Muscle of leg (tissue), 11 donors: ENCODE results near the gene CHSY3. TPM values are rescaled to one million over a fixed set of nuclear protein-coding genes. Genes with fewer than 3 reads are reported as not detected.
A peak's percentile ranks its signal among the peaks of the same experiment; 100 is the strongest.

Source experiments
- DNase-seq: peaks from one replicate; pipeline ENCODE4 v3.0.0; 2013
- H3K27ac ChIP-seq: one replicate; pipeline ENCODE4 v1.5.1; 2013; ENCODE audit warnings: mild to moderate bottlenecking, low read length, control low read depth
- H3K27me3 ChIP-seq: one replicate; pipeline ENCODE4 v1.6.1; 2013; ENCODE audit warnings: low read length; ENCODE audit not compliant: control insufficient read depth, insufficient read depth
- H3K36me3 ChIP-seq: one replicate; pipeline ENCODE4 v1.6.1; 2013; ENCODE audit warnings: low read length; ENCODE audit not compliant: control insufficient read depth, insufficient read depth
- H3K4me1 ChIP-seq: one replicate; pipeline ENCODE4 v1.6.1; 2013; ENCODE audit warnings: low read length; ENCODE audit not compliant: control insufficient read depth, insufficient read depth
- H3K4me3 ChIP-seq: one replicate; pipeline ENCODE4 v1.5.1; 2013; ENCODE audit warnings: low read length, control low read depth
- H3K9me3 ChIP-seq: replicated peaks from 2 replicates; pipeline ENCODE4 v1.6.1; 2013; ENCODE audit warnings: low read depth, low read length; ENCODE audit not compliant: control insufficient read depth
- WGBS: methylation state at CpG from one replicate; pipeline ENCODE4 v1.1.5; 2013; ENCODE audit warnings: missing lambda C conversion rate; ENCODE audit not compliant: insufficient coverage; 5-methylcytosine and 5-hydroxymethylcytosine counted together
- polyA plus RNA-seq, 8 donors: library from polyadenylated mRNA; unstranded; fragments of 120-200 nt; gene quantifications; one replicate each; pipeline versions ENCODE4 v1.2.1 to v1.2.3, GENCODE V29; 2013; ENCODE audit warnings: inconsistent platforms in 1 of 8, low replicate concordance in 1 of 8; ENCODE audit not compliant: insufficient read length in 8 of 8, insufficient read depth in 1 of 8
- total RNA-seq: library from RNA; stranded (reverse); fragments of 120-200 nt; gene quantifications from one replicate; pipeline ENCODE4 v1.2.4, GENCODE V29; 2013

The CHSY3 gene
- total and polyA plus RNA-seq, 9 donors = 4.5 to 9.3 (median 6.3) TPM

GRCh38 chr5:130068988-130069387 lies 164.7 kb downstream of the CHSY3 start:
- no peak for DNase-seq
- H3K4me1 ChIP-seq = no peaks in the 10 kb centered on the region
- H3K9me3 ChIP-seq = no peaks in the 10 kb centered on the region
- H3K4me3 ChIP-seq = no peak overlapping the region
- no peaks in the 10 kb centered on the region for H3K27me3 ChIP-seq
- WGBS = no CpG with 5 or more reads among the region's 1 CpG
- H3K27ac ChIP-seq = no peak overlapping the region
- H3K36me3 ChIP-seq = no peaks in the 10 kb centered on the region

- Histone ChIP-seq H3K36me3 (no peaks in the 10 kb centered on the region), H3K27me3 (no peaks in the 10 kb centered on the region), H3K9me3 (no peaks in the 10 kb centered on the region), H3K27ac (no peak overlapping the region), H3K4me3 (no peak overlapping the region), H3K4me1 (no peaks in the 10 kb centered on the region)
- DNase-seq = no peak
- no CpG with 5 or more reads among the region's 3 CpGs for WGBS
Observed at GRCh38 chr5:130074820-130075219, 170.6 kb downstream of the CHSY3 start.

GRCh38 chr5:130077007-130077406 lies 172.7 kb downstream of the CHSY3 start:
- H3K36me3 ChIP-seq = no peaks in the 10 kb centered on the region
- no peaks in the 10 kb centered on the region for H3K27me3 ChIP-seq
- no peak overlapping the region for H3K27ac ChIP-seq
- no peak for DNase-seq
- H3K4me1 ChIP-seq = no peaks in the 10 kb centered on the region
- no peaks in the 10 kb centered on the region for H3K9me3 ChIP-seq
- WGBS = no CpG with 5 or more reads among the region's 2 CpGs
- no peak overlapping the region for H3K4me3 ChIP-seq

GRCh38 chr5:130078661-130079060 lies 174.4 kb downstream of the CHSY3 start:
- no peaks in the 10 kb centered on the region for H3K4me1 ChIP-seq
- H3K27ac ChIP-seq = no peak overlapping the region
- no peaks in the 10 kb centered on the region for H3K27me3 ChIP-seq
- no peaks in the 10 kb centered on the region for H3K36me3 ChIP-seq
- peak; percentile 12 for DNase-seq
- no CpG with 5 or more reads among the region's 3 CpGs for WGBS
- H3K4me3 ChIP-seq = no peak overlapping the region
- no peaks in the 10 kb centered on the region for H3K9me3 ChIP-seq

- WGBS = 60% methylated on average over 1 of the region's 8 CpGs
- Histone ChIP-seq H3K27ac (no peak overlapping the region), H3K4me1 (no peaks in the 10 kb centered on the region), H3K4me3 (no peak overlapping the region), H3K9me3 (peaks cover 3% of the 10 kb centered on the region), H3K27me3 (no peaks in the 10 kb centered on the region), H3K36me3 (no peaks in the 10 kb centered on the region)
- peak; percentile 31 for DNase-seq
Observed at GRCh38 chr5:130090569-130091270, 186.5 kb downstream of the CHSY3 start.

- H3K4me3 ChIP-seq = no peak overlapping the region
- H3K27me3 ChIP-seq = no peaks in the 10 kb centered on the region
- H3K4me1 ChIP-seq = no peaks in the 10 kb centered on the region
- DNase-seq = no peak
- H3K9me3 ChIP-seq = peaks cover 3% of the 10 kb centered on the region
- H3K36me3 ChIP-seq = no peaks in the 10 kb centered on the region
- H3K27ac ChIP-seq = no peak overlapping the region
Observed at GRCh38 chr5:130092991-130093390, 188.7 kb downstream of the CHSY3 start.

GRCh38 chr5:130096483-130096882 lies 192.2 kb downstream of the CHSY3 start:
- DNase-seq = no peak
- Histone ChIP-seq H3K9me3 (peaks cover 3% of the 10 kb centered on the region), H3K27me3 (no peaks in the 10 kb centered on the region), H3K27ac (no peak overlapping the region), H3K4me1 (no peaks in the 10 kb centered on the region), H3K4me3 (no peak overlapping the region), H3K36me3 (no peaks in the 10 kb centered on the region)
- no CpG with 5 or more reads among the region's 2 CpGs for WGBS

GRCh38 chr5:130099008-130099407 lies 194.7 kb downstream of the CHSY3 start:
- H3K4me1 ChIP-seq = no peaks in the 10 kb centered on the region

GRCh38 chr5:130102375-130102774 lies 198.1 kb downstream of the CHSY3 start:
- Histone ChIP-seq H3K9me3 (no peaks in the 10 kb centered on the region), H3K27ac (no peak overlapping the region), H3K4me1 (no peaks in the 10 kb centered on the region), H3K27me3 (no peaks in the 10 kb centered on the region), H3K4me3 (no peak overlapping the region), H3K36me3 (no peaks in the 10 kb centered on the region)
- WGBS = no CpG with 5 or more reads among the region's 3 CpGs
- DNase-seq = no peak

More at GRCh38 chr5:130099008-130099407, 194.7 kb downstream of the CHSY3 start:
- Histone ChIP-seq H3K4me3 (no peak overlapping the region), H3K36me3 (no peaks in the 10 kb centered on the region), H3K9me3 (no peaks in the 10 kb centered on the region), H3K27me3 (no peaks in the 10 kb centered on the region), H3K27ac (no peak overlapping the region)
- WGBS = no CpG with 5 or more reads among the region's 2 CpGs
- DNase-seq = peak; percentile 7

- Histone ChIP-seq H3K4me3 (no peak overlapping the region), H3K36me3 (no peaks in the 10 kb centered on the region), H3K4me1 (no peaks in the 10 kb centered on the region), H3K27ac (no peak overlapping the region), H3K9me3 (no peaks in the 10 kb centered on the region), H3K27me3 (no peaks in the 10 kb centered on the region)
- no CpG with 5 or more reads among the region's 1 CpG for WGBS
- no peak for DNase-seq
Observed at GRCh38 chr5:130102960-130103359, 198.7 kb downstream of the CHSY3 start.
